HL-60/S4 treated with retinoic acid at 250 ng/mL for 4 days and 3 days (cell line): ENCODE results near the gene BSN.

Experiments used
- in situ Hi-C: fragments of 300-500 bp; cut with MboI; formaldehyde crosslinking; loops from 2 replicates; pipeline ENCODE4 v1.7.0; 2022; ENCODE audit warnings: low sequenced_read_pairs

Gene BSN

GRCh38 chr3:49553692-49554632 lies at the start of gene BSN:
Gene BSN (plus strand): TSS chr3:49554477. CDS start chr3:49554603, 126 bp downstream.
- in situ Hi-C loops = no loop called here

DNA sequence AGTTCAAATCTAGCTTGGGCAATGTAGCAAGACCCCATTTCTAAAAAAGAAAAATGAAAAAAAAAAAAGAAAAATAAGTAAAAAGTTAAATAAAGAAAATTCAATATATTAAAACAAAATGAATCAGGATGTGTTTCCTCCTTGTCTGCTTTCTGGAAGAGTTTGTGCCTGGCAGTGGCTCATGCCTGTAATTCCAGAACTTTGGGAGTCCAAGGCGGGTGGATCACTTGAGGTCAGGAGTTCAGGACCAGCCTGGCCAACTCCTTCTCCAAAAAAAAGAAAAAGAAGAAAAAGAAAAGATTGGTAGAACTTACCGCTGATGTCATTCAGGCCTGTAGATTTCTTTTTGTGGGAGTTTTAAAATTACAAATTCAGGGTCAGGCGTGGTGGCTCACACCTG lies 47.4 kb upstream of the BSN start:
- in situ Hi-C loops = no loop called here

GRCh38 chr3:49509028-49509561 lies 45.2 kb upstream of the BSN start:
- in situ Hi-C loops = no loop called here

DNA sequence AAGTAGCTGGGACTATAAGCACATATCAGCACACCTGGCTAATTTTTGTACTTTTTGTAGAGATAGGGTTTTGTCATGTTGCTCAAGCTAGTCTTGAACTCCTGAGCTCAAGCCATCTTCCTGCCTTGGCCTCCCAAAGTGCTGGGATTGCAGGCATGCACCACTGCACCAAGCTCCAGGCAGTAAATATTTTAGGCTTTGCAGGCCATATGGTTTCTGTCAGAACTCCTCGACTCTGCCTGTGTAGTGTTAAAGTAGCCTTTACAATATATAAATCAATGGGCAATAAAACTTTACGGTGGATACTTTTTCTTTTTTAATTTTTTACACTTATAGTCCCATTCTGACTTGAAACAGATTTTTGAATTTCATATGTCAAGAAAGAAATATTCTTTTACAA lies 42.6 kb upstream of the BSN start:
- in situ Hi-C loops = no loop called here

- in situ Hi-C loops = no loop called here
Measured at GRCh38 chr3:49512781-49513355, 41.4 kb upstream of the BSN start.

GRCh38 chr3:49513494-49514124 lies 40.7 kb upstream of the BSN start:
- in situ Hi-C loops = no loop called here

- in situ Hi-C loops = no loop called here
Measured at GRCh38 chr3:49518016-49518415, 36.3 kb upstream of the BSN start.

DNA sequence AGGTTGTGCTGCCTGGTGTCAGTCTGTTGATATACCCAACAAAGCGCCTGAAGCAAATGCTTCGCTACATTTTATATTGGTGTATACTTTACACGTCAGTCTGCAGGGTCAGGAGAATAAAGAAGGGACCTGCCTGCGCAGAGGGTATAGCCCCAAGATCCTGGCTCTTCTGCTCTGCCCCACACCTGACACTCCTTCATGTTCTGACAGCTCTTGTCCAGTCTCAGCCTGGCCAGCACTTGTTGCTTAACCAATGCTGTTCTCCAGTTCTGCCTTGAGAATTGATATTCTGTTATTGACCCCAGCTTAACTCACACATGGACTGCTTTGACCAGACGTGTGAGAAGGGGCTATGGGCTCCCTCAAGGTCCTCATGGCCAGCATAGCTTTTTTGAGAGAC lies 35.8 kb upstream of the BSN start:
- in situ Hi-C loops = no loop called here

DNA sequence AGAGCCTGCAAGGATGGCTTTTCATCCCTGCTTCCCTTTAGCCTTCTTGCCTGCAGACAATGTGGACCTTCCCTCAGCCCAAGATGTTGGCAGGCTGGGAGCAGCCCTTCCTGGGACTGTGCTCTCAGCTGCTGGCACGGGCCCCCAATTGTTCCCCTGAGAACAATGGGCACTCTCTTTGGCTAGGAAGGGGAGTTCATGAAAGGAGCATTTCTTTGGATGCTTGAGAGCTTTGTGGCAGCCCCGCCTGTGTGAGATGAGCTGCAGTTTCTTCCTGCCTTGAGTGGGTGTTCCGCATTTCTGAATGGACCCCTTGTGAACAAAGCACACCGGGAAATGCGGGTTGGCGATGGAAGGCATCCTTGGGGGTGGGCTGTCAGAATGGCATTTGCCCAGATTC lies 35.0 kb upstream of the BSN start:
- in situ Hi-C loops = no loop called here

- in situ Hi-C loops = no loop called here
Measured at GRCh38 chr3:49519916-49520385, 34.3 kb upstream of the BSN start.

DNA sequence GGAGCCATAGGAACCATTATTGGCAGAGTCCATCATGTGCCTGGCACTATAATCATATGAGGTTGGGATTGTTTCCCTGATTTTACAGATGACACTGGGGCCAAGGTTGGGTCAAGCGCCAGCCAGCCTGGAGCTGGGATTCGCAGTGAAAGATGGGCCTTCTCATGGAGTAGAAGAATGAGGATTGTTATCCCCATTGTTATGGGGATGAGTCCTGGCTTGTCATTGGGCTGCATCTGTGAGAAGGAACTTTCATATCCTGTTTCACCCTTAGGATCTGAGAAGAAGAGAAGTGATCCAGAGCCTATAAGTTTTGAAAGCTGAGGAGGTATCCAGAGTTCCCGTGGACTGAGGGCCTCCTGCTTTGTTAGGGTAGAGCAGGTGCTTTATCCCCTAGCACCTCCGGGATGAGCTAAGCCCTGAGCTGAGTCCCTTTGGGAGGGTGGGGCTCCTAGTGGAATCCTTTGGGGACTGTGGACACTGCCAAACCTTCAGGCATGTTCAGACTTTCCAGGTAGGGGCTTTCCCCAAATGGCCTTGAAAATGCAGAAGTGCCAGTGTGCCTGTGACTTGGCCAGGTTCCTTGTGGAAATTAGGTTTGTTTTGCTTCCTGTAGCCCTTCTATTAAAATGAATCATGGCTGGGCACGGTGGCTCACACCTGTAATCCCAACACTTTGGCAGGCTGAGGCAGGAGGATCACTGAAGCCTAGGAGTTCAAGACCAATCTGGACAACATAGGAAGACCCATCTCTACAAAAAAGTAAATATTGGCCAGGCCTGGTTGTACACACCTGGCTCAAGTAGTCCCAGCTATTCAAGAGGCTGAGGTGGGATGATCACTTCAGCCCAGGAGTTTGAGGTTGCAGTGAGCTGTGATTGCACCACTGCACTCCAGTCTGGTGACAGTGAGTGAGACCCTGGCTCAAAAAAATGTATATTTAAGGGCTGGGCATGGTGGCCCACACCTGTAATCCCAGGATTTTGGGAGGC lies 30.2 kb upstream of the BSN start:
- in situ Hi-C loops = no loop called here

DNA sequence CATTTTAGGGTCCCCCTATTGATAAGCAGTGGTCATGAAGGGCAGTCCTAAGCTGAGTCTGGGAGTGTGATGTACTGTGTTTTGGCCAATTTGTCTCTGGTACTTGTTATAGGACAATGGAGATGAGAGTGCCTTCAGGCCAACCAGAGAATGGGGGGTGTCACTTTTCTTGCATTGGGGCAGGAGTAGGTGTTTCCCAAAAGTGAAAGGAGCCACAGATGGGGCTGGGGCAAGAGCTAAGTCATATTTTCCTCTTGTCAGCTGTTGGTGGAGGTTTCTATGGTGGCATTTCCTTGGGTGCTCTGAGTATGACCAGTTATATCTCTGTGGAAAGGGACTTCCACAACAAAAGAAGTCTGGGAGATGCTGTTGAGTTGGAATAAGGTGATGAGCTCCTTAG lies 24.7 kb upstream of the BSN start:
- in situ Hi-C loops = no loop called here

DNA sequence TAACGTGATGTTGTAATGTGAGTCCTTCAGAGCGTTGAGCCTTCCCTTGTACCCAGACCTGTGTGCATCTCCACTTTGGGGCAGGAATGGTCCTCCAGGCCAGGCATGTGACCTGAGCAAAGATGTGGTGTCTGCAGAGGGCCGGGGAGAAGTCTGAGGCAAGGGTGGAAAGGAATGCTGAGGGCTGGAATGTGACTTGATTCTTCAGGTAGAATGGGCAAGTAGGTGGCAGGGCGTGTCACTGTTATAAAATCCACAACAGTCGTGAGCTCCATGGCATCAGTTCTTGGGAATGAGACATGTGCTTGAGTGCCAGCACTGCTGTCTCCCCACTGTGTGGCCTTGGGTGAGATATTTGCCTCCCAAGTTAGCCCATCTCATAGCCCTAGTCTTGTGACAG lies 24.0 kb upstream of the BSN start:
- in situ Hi-C loops = no loop called here

GRCh38 chr3:49530701-49531100 lies 23.6 kb upstream of the BSN start:
- in situ Hi-C loops = no loop called here

- in situ Hi-C loops = no loop called here
Measured at GRCh38 chr3:49531218-49531617, 23.1 kb upstream of the BSN start.

DNA sequence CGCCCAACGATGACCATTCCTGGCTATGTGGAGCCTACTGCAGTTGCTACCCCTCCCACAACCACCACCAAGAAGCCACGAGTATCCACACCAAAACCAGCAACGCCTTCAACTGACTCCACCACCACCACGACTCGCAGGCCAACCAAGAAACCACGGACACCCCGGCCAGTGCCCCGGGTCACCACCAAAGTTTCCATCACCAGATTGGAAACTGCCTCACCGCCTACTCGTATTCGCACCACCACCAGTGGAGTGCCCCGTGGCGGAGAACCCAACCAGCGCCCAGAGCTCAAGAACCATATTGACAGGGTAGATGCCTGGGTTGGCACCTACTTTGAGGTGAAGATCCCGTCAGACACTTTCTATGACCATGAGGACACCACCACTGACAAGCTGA lies 22.6 kb upstream of the BSN start:
- in situ Hi-C loops = no loop called here

DNA sequence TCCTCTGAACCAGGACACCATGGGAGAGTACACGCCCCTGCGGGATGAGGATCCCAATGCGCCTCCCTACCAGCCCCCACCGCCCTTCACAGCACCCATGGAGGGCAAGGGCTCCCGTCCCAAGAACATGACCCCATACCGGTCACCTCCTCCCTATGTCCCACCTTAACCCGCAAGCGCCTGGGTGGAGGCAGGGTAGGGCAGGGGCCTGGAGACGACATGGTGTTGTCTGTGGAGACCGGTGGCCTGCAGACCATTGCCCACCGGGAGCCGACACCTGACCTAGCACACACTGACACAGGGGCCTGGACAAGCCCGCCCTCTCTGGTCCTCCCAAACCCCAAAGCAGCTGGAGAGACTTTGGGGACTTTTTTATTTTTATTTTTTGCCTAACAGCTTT lies 21.2 kb upstream of the BSN start:
- in situ Hi-C loops = no loop called here

DNA sequence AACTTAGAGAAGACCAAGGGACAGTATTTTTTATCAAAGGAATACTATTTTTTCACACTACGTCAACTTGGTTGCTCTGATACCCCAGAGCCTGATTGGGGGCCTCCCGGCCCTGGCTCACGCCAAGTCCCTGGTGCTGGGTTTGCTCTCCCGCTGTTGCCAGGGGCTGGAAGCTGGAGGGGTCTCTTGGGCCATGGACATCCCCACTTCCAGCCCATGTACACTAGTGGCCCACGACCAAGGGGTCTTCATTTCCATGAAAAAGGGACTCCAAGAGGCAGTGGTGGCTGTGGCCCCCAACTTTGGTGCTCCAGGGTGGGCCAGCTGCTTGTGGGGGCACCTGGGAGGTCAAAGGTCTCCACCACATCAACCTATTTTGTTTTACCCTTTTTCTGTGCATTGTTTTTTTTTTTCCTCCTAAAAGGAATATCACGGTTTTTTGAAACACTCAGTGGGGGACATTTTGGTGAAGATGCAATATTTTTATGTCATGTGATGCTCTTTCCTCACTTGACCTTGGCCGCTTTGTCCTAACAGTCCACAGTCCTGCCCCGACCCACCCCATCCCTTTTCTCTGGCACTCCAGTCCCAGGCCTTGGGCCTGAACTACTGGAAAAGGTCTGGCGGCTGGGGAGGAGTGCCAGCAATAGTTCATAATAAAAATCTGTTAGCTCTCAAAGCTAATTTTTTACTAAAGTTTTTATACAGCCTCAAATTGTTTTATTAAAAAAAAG lies 20.3 kb upstream of the BSN start:
- in situ Hi-C loops = no loop called here

GRCh38 chr3:49534581-49535441 lies 19.5 kb upstream of the BSN start:
- in situ Hi-C loops = no loop called here
